Ascending aorta (tissue), 2 donors: ENCODE measurements around the gene HOXC10. TPM values are rescaled to one million over a fixed set of nuclear protein-coding genes. Genes with fewer than 3 reads are reported as not detected.

Source experiments
- DNase-seq, 2 donors: peaks; one replicate each; pipeline ENCODE4 v3.0.0-alpha.2; 2019; ENCODE audit warnings: low spot score in 2 of 2
- H3K27ac ChIP-seq, 2 donors: fragments of 200-600 bp; sonication (generic); one replicate each; pipeline ENCODE4 v1.5.1; 2016 to 2017; ENCODE audit warnings: mild to moderate bottlenecking in 1 of 2
- H3K27me3 ChIP-seq: fragments of 200-600 bp; sonication (generic); one replicate; pipeline ENCODE4 v1.5.1; 2017
- H3K36me3 ChIP-seq, 2 donors: fragments of 200-600 bp; sonication (generic); one replicate each; pipeline ENCODE4 v1.5.1; 2016
- H3K4me1 ChIP-seq, 2 donors: fragments of 200-600 bp; sonication (generic); one replicate each; pipeline ENCODE4 v1.5.1; 2016 to 2017; ENCODE audit warnings: mild to moderate bottlenecking in 1 of 2
- H3K4me3 ChIP-seq, 2 donors: fragments of 200-600 bp; sonication (generic); one replicate each; pipeline ENCODE4 v1.5.1; 2016 to 2017; ENCODE audit warnings: mild to moderate bottlenecking in 1 of 2
- H3K9me3 ChIP-seq, 2 donors: fragments of 200-600 bp; sonication (generic); one replicate each; pipeline ENCODE4 v1.5.1; 2016
- CTCF ChIP-seq, 3 experiments: fragments of 200-600 bp in 2 of 3; fragments of 450-650 bp in 1 of 3; sonication (generic) in 2 of 3; IDR thresholded peaks; one replicate each; pipeline ENCODE4 v1.5.1; 2016 to 2019; ENCODE audit warnings: antibody characterized with exemption in 3 of 3, mild to moderate bottlenecking in 1 of 3, moderate library complexity in 1 of 3
- intact Hi-C: fragments of 100-400 bp; cut with DNase I; formaldehyde crosslinking; loops from one replicate; pipeline ENCODE4 v1.15.1; 2023
- total RNA-seq: library from RNA; depleted of rRNA; stranded (reverse); fragments of >200 nt; gene quantifications from one replicate; pipeline ENCODE4 v1.1.0, GENCODE V29; 2016

The HOXC10 gene
- total RNA-seq, 1 donor from 2014 or later, result not detected

- Histone ChIP-seq H3K9me3 (no peaks in the 10 kb centered on the region), H3K27ac (no peak overlapping the region), H3K4me1 (no peaks in the 10 kb centered on the region), H3K36me3 (no peaks in the 10 kb centered on the region), H3K27me3 (peaks cover 4% of the 10 kb centered on the region), H3K4me3 (no peak overlapping the region)
- intact Hi-C loops, result no loop called here
- no peak for DNase-seq
- TF ChIP-seq CTCF (IDR thresholded peaks at IDR 0.05), result no peak
Measured at GRCh38 chr12:54026640-54027441, 41.9 kb downstream of the HOXC10 start.

GRCh38 chr12:54027442-54027786 lies 42.5 kb downstream of the HOXC10 start:
- Histone ChIP-seq H3K27ac (no peak overlapping the region), H3K36me3 (no peaks in the 10 kb centered on the region), H3K27me3 (peaks cover 4% of the 10 kb centered on the region), H3K4me1 (no peaks in the 10 kb centered on the region), H3K4me3 (no peak overlapping the region), H3K9me3 (no peaks in the 10 kb centered on the region)
- DNase-seq, result no peak
- TF ChIP-seq CTCF (IDR thresholded peaks at IDR 0.05), result no peak
- intact Hi-C loops, result no loop called here

GRCh38 chr12:54028314-54029201 lies 43.6 kb downstream of the HOXC10 start, which contains the start of gene HOXC6:
Gene HOXC6 (plus strand): TSS chr12:54028440. CDS start chr12:54028522, 82 bp downstream.
- Histone ChIP-seq H3K36me3 (no peaks in the 10 kb centered on the region), H3K4me3 (peak within 1 kb of the TSS; percentile 43 to 60), H3K9me3 (no peaks in the 10 kb centered on the region), H3K27ac (peak within 1 kb of the TSS in 1 of 2 donors; percentile 13), H3K4me1 (peaks cover 0 to 2% of the 10 kb centered on the region in 2 donors), H3K27me3 (peaks cover 4% of the 10 kb centered on the region)
- TF ChIP-seq CTCF (IDR thresholded peaks at IDR 0.05), result no peak
- no peak for DNase-seq
- intact Hi-C loops, result no loop called here

GRCh38 chr12:54029529-54030441 lies 44.8 kb downstream of the HOXC10 start:
- peak overlapping the region; percentile 43 to 60 for H3K4me3 ChIP-seq
- intact Hi-C loops, result loop anchor here (5.0 kb wide), 1 partner anchor 113 kb away; no protein-coding TSS in a partner anchor
- no peak for TF ChIP-seq CTCF (IDR thresholded peaks at IDR 0.05)

GRCh38 chr12:54030442-54030801 lies 45.5 kb downstream of the HOXC10 start:
- intact Hi-C loops, result loop anchor here (5.0 kb wide), 1 partner anchor 112 kb away; no protein-coding TSS in a partner anchor
- H3K9me3 ChIP-seq, result no peaks in the 10 kb centered on the region
- no peaks in the 10 kb centered on the region for H3K36me3 ChIP-seq
- H3K4me1 ChIP-seq, result peaks cover 0 to 5% of the 10 kb centered on the region in 2 donors
- no peak for DNase-seq
- H3K27me3 ChIP-seq, result peaks cover 4% of the 10 kb centered on the region
- TF ChIP-seq CTCF (IDR thresholded peaks at IDR 0.05), result no peak
- H3K4me3 ChIP-seq, result peak overlapping the region in 1 of 2 donors; percentile 60
- H3K27ac ChIP-seq, result peak overlapping the region in 1 of 2 donors; percentile 14

More at GRCh38 chr12:54029529-54030441, 44.8 kb downstream of the HOXC10 start:
- Histone ChIP-seq H3K27ac (no peak overlapping the region), H3K4me1 (peaks cover 0 to 5% of the 10 kb centered on the region in 2 donors), H3K36me3 (no peaks in the 10 kb centered on the region), H3K27me3 (peaks cover 4% of the 10 kb centered on the region), H3K9me3 (no peaks in the 10 kb centered on the region)
- DNase-seq, result no peak
